ENCODE measurements around the gene ANAPC2.

Gene ANAPC2

GRCh38 chr9:137229903-137230704 lies 41.7 kb upstream of the ANAPC2 start:
- TF ChIP-seq GATA2 (IDR thresholded peaks at IDR 0.05; ENCODE audit: low read depth, low read length) (no peak), GATA3 (IDR thresholded peaks at IDR 0.05; ENCODE audit: low read depth, low read length) (no peak)

GRCh38 chr9:137228968-137229896 lies 40.9 kb upstream of the ANAPC2 start:
- TF ChIP-seq GATA2 (IDR thresholded peaks at IDR 0.05; ENCODE audit: low read depth, low read length) (no peak), GATA3 (IDR thresholded peaks at IDR 0.05; ENCODE audit: low read depth, low read length) (no peak)

GRCh38 chr9:137228506-137228967 lies 40.2 kb upstream of the ANAPC2 start:
- TF ChIP-seq GATA3 (IDR thresholded peaks at IDR 0.05; ENCODE audit: low read depth, low read length): no peak
- no peak for TF ChIP-seq GATA2 (IDR thresholded peaks at IDR 0.05; ENCODE audit: low read depth, low read length)

GRCh38 chr9:137227853-137228505 lies 39.6 kb upstream of the ANAPC2 start:
- TF ChIP-seq GATA3 (IDR thresholded peaks at IDR 0.05; ENCODE audit: low read depth, low read length) (no peak), GATA2 (IDR thresholded peaks at IDR 0.05; ENCODE audit: low read depth, low read length) (no peak)

GRCh38 chr9:137227054-137227852 lies 38.9 kb upstream of the ANAPC2 start, which contains the start of gene RNF224:
TSS of gene RNF224 (plus strand) at chr9:137227502. CDS start at chr9:137228336, 834 bp downstream.
- TF ChIP-seq GATA3 (IDR thresholded peaks at IDR 0.05; ENCODE audit: low read depth, low read length) (no peak), GATA2 (IDR thresholded peaks at IDR 0.05; ENCODE audit: low read depth, low read length) (no peak)

- TF ChIP-seq GATA2 (IDR thresholded peaks at IDR 0.05; ENCODE audit: low read depth, low read length) (no peak), GATA3 (IDR thresholded peaks at IDR 0.05; ENCODE audit: low read depth, low read length) (no peak)
Observed at GRCh38 chr9:137226338-137227053, 38.1 kb upstream of the ANAPC2 start.

GRCh38 chr9:137225699-137226331 lies 37.5 kb upstream of the ANAPC2 start:
- TF ChIP-seq GATA2 (IDR thresholded peaks at IDR 0.05; ENCODE audit: low read depth, low read length) (no peak), GATA3 (IDR thresholded peaks at IDR 0.05; ENCODE audit: low read depth, low read length) (no peak)

- no peak for TF ChIP-seq GATA3 (IDR thresholded peaks at IDR 0.05; ENCODE audit: low read depth, low read length)
- TF ChIP-seq GATA2 (IDR thresholded peaks at IDR 0.05; ENCODE audit: low read depth, low read length): no peak
Observed at GRCh38 chr9:137224830-137225694, 36.7 kb upstream of the ANAPC2 start, which contains the start of gene CYSRT1. TSS of gene CYSRT1 (plus strand) at chr9:137225174. CDS start at chr9:137225622, 448 bp downstream.

- TF ChIP-seq GATA3 (IDR thresholded peaks at IDR 0.05; ENCODE audit: low read depth, low read length): no peak
- TF ChIP-seq GATA2 (IDR thresholded peaks at IDR 0.05; ENCODE audit: low read depth, low read length): no peak
Observed at GRCh38 chr9:137223078-137223970, 35.0 kb upstream of the ANAPC2 start.
